RKO (cell line): ENCODE results near the gene NOP14.
"Not testable (repeated sequence)": the region's sequence is repeated elsewhere in the genome, so short reads cannot be mapped to it uniquely, and the experiment has no call there.

Source experiments
- DNase-seq: peaks from one replicate; pipeline ENCODE4 v3.0.0-alpha.2; 2016; ENCODE audit warnings: low spot score

Gene NOP14

GRCh38 chr4:2963175-2963965 is at the start of gene NOP14, which contains the start of gene GRK4:
NOP14 (minus strand) TSS chr4:2963406; CDS start chr4:2963319, 87 bp downstream.
GRK4 (plus strand) TSS chr4:2963571; CDS start chr4:2964071, 500 bp downstream.
- DNase-seq = peak; percentile 98

DNA sequence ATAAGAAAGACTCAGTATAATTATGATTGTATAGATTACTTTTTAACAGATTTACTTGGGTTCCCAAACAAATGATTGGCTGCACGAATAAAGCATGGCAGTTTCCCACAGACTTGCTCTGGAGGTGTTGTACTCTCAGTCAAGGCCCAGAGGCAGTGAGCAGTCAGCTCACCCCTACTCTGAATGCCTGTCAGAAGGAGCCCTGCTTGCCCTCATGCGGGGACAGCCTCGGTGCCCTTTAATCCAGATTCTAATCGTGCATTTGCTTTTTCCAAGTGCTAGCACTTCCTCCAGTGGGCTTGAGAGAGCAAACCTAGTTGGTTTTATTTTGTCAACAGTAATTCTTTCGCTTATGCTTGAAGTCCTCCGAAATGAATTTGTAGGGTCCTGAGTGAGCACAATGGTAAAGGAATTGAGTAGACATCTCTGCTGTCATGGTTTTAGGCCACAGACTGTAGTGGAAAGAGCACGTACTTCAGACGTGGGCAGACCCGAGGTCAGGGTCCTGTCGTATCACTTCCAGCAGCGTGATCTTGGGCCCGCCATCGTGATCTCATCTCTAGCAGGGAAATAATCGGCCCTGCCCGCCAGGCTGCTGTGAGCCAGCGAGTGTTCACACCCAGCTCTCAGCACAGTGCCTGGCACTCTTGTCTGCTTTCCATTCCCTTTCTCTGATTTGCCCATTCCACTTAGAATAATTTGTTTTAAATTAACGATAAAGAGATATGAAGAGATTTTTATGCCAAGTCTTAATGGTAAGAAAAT is 48.4 kb upstream of the NOP14 start:
- DNase-seq = no peak

DNA sequence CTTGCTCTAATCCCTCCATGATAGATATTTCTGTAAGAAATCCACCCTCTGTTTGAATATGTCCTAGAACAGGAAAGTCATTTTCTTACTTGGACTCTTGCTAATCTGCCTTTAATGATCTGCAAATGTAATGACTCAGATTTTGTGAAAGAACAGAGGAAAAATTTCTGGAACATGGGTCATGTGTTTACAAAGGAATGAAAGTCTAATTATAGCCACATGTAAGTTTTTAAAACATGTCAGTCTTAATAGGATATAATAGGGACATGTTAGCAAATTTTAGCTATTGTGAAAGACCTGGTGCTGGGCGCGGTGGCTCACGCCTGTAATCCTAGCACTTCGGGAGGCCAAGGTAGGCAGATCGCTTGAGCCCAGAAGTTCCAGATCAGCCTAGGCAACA is 47.8 kb upstream of the NOP14 start:
- DNase-seq = no peak

DNA sequence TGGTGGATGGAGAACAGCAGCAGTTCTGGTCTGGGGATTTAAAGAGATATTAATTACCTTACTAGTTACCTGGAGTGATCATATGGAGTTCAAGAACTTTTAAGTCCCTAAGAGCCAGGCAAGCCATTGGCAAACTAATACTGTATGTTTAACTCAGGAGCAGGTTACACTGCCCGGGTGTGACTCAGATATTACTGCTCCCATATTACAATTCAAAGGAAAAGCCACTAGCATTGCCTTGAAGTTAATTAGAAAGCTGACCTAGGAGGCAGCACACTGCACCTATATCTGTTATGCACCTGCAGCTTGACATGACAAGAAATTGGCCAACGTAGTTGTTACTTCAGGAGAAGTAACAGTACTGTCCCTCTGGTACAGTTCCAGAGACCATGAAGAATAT is 47.4 kb upstream of the NOP14 start:
- peak; percentile 19 for DNase-seq

DNA sequence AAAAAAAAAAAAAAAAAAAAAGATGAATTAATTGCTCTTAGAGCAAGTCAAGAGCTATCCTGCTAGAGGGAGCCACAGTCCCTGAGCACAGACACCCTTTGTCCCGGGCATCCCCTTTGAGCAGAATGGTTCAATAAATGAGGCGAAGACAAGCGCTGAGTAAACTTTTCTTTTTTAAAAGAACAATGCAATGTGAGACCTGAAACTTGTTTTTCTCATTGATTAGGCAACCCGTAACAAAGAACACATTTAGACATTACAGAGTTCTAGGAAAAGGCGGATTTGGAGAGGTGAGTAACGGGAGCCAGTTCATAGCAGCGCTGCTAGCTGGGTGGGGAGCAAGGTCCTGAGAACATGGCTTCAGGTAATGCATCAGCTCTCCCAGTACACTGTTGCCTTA is 46.2 kb upstream of the NOP14 start:
- no peak for DNase-seq

GRCh38 chr4:3007724-3008123 is 44.5 kb upstream of the NOP14 start:
- no peak for DNase-seq

- no peak for DNase-seq
Measured at GRCh38 chr4:2996415-2996814, 33.2 kb upstream of the NOP14 start.

DNA sequence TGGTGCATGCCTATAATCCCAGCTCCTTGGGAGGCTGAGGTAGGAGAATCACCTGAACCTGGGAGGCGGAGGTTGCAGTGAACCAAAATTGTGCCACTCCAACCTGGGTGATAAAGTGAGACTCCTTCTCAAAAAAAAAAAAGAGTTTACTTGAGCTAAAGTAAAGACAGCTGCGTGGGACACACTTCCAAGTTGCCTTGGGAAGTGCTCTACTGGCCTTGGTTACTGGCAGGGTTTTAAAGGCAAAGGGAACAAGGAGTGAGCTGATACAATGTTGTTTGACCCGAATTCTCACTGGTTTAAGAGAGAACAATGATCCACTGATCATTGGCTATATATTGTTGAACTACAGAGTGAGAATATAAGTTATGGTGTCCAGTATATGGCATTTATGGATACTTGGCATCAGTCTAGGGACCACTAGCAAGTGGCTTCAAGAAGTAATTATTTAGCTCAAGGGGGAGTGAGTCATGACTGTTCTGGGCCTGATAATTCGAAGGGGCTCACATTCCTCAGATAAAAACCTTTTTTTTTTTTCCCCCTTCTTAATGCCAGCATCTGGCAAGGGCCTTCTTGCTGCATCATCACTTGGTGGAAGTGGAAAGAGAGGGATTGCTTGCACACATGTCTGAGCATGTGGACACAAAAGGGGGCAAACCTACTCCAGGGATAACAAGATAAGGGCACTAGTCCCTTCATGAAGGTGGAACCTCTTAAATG is 32.5 kb upstream of the NOP14 start:
- DNase-seq = no peak

DNA sequence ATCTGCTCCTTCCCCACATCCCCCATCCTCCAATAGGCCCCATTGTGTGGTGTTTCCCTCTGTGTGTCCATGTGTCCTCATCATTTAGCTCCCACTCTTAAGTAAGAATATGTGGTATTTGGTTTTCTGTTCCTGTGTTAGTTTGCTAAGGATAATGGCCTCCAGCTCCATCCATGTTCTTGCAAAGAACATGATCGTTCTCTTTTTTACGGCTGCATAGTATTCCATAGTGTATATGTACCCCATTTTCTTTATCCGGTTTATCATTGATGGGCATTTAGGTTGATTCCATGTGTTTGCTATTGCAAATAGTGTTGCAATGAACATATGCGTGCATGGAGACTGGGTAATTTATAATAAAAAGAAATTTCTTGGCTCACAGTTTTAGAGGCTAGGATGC is 31.7 kb upstream of the NOP14 start:
- DNase-seq = no peak

- no peak for DNase-seq
Measured at GRCh38 chr4:2991243-2991642, 28.0 kb upstream of the NOP14 start.

DNA sequence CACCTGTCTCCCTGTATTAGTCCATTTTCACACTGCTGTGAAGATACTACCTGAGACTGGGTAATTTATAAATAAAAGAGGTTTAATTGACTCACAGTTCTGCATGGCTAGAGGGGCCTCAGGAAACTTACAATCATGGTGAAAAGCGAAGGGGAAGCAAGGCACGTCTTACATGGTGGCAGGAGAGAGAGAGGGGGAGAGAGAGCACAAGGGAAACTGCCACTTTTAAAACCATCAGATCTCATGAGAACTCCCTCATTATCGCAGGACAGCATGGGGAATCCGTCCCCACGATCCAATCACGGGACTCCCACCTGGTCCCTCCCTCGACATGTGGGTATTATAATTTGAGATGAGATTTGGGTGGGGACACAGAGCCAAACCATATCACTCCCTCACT is 20.5 kb upstream of the NOP14 start:
- not testable (repeated sequence) for DNase-seq

DNA sequence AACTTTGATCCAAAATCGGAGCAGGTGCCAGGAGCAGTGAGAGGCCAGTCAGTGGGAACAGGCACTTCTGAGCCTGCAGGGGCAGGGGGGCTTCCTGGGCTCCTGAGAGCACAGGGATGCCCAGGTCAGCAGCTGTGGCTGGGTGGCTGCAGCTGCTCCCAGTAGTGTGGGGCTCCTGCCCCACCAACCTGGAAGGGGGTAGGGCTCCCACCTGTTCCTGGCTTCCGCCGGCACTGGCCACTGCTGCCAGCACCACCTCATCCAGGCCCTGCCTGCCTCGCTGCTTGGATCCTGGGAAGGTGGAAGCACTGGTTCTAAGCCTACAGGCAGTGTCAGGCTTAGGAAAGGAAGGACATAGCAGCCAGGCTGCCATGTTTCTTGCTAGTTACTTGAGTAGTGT is 18.8 kb upstream of the NOP14 start:
- DNase-seq = no peak

DNA sequence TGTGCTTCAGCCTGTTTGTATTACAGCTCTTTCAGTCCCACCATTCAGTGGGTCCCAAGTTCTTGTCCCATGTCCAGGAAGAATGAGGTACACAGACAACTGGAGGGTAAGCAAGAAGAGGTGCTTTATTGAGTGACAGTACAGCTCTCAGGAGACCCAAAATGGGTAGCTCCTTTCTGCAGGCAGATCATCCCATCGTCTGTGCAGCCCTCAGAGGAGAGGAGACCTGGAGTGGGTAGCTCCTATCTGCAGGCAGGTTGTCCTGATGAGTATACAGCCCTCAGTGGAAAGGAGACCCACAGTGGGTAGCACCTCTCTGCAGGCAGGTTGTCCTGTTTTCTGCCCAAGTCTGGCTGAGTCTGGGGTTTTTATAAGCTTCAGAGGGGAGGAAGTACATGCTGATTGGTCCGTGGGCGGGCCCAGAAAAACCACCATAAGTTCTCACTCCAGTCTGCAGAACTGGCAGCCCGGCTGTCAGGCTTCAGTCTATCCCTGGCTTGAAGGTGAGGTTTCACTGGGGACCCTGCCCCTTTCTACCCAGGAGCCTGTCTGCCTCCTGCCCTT is 18.1 kb upstream of the NOP14 start:
- no peak for DNase-seq

DNA sequence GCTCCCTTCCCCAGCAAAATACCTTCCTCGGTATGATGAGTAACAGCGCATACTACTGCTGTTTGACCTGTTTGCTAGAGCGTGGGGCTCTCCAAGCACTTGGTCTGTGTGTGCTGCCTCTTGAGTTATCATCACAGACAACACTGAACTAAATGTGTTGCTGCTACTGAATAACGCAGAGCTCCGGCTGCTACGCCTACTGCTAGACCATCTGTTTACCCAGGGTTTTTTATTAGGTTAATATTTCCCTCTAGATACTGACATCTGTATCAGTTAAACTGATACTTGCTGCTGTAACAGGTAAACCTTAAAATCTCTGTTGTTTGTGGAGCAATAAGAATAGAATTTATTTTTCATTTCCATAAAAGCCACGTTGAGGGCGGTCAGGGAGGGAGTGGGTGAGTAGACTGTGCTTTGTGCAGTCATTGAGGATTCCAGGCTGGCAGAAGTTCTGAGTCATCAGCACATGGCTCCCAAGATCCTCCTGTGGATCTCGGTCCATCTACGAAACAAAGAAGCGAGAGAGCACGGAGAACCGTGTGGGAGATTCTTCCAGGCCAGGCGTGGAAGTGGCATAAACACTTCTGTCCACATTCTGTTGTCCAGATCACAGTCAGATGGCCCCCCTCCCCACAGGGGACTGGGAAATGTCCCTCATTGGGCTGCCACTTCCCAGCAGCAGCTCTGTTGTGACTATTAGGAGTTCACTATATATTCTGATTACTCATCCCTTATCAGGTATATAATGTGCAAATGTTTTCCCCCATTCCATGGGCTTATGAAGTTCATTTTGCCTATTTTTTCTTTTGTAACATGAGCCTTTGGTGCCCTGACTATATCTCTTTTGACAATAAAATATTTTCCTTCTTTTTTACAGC is 14.2 kb upstream of the NOP14 start:
- DNase-seq = peak; percentile 51

DNA sequence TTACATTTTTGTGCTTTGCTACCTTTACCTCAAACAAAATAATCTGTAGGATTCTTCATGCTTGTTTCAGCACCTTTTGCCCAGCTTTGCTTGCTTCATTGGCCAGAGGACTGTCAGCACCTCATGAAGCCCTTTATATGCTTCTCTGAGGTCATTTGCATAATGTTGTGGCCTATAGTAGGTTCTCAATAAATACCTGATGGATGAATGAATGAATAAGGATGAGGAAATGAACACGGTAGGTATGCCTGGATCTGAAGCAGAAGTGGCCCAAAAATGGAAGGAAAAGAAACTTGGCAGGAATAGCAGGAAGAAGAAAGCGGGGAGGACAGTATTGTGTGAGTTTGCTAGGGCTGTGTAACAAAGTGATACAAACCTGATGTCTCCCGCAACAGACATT is 8.1 kb upstream of the NOP14 start:
- DNase-seq = no peak

GRCh38 chr4:2968381-2968780 is 5.2 kb upstream of the NOP14 start:
- DNase-seq = no peak

DNA sequence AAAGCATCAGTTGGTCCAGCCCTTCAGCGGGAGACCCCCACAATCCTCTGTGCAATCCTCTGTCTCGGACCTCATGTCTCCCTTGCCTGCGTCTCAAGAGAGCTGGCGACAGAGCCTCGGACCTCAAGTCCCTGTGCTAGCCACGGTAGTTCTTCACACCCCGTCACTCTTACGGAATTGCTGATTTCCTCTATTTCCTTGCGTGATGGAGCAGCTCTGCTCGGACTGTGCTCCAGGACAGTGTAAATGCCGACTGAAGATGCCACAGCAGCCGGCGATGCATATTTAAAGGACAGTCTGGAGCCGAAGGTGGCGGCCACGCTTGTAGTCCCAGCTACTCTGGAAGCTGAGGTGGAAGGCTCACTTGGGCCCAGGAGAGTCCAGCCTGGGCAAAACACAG is 2.1 kb upstream of the NOP14 start:
- no peak for DNase-seq

DNA sequence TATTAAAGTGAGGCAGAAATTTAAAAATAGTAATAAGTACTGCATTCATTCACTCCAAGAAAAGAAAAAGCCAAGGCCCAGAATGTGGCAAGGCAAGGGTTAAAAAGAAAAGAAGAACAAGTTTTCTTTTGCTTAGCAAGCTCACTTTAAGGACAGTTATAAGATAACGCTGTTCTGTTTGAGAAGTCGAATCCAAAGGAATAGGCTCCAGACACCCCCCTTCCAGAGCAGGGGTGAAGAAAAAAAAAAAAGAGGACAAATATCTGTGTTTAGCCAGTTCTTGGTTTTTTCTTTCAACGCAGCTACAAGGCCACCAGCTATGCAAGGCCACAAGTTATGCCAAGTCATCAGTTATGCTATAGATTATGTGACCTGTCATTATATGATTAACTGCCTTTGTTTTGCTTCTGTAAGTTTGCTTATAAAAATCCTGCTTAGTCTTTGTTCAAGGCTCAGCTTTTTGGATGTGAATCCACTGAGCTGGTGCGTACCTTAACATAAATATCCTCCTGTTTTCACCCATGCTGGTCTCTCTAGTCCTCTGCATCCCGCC is 1.6 kb upstream of the NOP14 start:
- no peak for DNase-seq

DNA sequence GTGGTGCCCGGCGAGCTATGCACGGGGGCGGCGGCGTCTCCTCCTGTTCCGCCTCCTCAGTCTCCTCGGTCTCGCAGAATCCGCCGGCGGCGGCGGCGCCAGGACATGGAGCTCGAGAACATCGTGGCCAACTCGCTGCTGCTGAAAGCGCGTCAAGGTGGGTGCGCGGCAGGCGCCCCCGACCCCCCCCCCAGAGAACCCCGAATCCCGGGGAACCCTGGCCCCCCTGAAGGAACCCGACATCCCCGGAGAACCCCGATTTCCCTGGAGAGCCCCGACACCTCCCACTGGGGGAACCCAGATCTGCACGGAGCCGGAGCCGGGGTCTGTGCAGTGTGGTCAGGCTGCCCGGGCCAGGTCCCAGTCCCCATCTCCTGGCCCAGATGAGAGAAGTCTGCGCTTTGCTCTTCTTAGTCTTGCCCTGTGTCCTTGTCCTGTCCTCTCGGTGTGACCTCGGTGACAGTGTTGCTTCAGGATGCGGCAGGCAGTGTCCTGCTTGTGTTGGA is 813 bp upstream of the NOP14 start:
- peak; percentile 61 for DNase-seq

DNA sequence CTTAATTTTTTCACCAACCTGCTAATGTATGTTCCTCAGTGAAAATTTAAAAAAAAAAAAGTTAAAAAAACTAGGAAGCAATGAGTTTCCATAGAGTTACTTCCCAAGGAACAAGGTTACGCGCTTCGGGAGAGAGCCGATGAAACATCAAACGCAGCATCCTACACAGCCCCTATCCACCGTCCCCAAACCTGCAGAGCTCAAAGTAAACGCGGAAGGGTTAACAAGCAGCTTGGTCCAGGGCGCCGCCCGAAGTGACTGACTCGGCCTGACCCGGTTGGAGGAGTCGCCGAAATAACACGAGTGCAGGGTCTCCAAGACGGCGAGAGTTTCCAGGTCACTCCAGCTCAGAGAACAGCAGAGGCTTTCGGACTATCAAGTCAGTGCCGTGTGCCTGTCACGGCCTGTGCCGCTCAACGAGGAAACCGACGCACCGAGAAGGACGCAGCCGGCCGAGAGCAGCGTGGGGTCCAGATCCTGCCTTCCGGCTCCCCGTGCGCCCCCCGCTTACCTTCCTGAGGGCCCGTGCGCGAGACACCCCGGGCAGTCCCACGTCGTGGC is 512 bp downstream of the NOP14 start:
- DNase-seq = peak; percentile 86
